Kidney epithelial cell (primary cell): ENCODE data around the gene RAD23B. TPM values are rescaled to one million over a fixed set of nuclear protein-coding genes. Genes with fewer than 3 reads are reported as not detected.

Experiments
- DNase-seq: peaks from one replicate; pipeline ENCODE4 v3.0.0-alpha.2; 2010; ENCODE audit warnings: low read depth
- H3K27me3 ChIP-seq: 2 replicates; pipeline ENCODE4 v1.6.0; 2011; ENCODE audit warnings: low read length; ENCODE audit not compliant: control insufficient read depth, insufficient read depth
- H3K36me3 ChIP-seq: 2 replicates; pipeline ENCODE4 v1.5.1; 2011; ENCODE audit warnings: low read length; ENCODE audit not compliant: control insufficient read depth, insufficient read depth
- H3K4me3 ChIP-seq: 2 replicates; pipeline ENCODE4 v1.5.1; 2011; ENCODE audit warnings: low read depth, mild to moderate bottlenecking, control low read depth, low read length
- total RNA-seq: library from RNA; depleted of rRNA; stranded (reverse); fragments of >200 nt; gene quantifications from 2 replicates; pipeline ENCODE4 v1.2.3, GENCODE V29; 2015
- TF ChIP-seq, protein P1 (sequence below): IDR thresholded peaks from 2 replicates; pipeline ENCODE4 v1.5.1; 2011; ENCODE audit warnings: mild to moderate bottlenecking, moderate library complexity, low read length, control low read depth, inconsistent platforms; ENCODE audit not compliant: insufficient read depth, poor library complexity, severe bottlenecking

Gene RAD23B
- total RNA-seq, 1 donor from 2014 or later, result 76.0 TPM

DNA sequence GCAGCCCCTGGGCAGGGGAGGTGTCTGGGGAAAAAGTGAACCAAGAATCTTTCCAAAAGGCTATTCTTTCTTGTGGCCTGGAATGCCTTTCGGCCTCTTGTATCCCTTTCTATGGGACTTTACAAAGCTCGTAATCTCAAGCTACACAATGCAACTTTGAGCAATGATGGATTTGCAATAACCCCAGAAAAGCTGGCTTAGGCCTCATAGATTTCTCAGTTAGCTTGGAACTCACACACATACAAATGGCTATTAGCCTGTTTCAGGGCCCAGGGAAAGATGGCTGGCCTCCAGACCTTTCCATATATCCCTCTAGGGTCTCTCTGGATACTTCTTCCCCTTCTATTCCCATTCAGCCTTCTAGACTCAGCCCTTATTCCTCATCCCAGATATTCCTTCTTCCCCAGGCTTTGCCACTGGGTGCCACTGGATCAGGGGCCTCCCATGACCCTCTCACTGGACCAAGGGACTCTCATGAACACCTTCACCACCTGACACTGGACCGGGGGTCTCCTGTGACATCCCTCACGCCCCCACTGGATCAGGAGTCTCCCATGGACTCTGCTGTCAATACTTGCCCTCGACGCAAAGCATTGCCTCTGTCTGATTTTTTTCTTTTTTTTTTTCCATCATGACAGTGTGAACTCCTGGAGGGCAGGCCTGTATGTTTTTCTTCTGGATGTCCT, 59.5 kb downstream of the RAD23B start:
- TF ChIP-seq, protein P1, sequence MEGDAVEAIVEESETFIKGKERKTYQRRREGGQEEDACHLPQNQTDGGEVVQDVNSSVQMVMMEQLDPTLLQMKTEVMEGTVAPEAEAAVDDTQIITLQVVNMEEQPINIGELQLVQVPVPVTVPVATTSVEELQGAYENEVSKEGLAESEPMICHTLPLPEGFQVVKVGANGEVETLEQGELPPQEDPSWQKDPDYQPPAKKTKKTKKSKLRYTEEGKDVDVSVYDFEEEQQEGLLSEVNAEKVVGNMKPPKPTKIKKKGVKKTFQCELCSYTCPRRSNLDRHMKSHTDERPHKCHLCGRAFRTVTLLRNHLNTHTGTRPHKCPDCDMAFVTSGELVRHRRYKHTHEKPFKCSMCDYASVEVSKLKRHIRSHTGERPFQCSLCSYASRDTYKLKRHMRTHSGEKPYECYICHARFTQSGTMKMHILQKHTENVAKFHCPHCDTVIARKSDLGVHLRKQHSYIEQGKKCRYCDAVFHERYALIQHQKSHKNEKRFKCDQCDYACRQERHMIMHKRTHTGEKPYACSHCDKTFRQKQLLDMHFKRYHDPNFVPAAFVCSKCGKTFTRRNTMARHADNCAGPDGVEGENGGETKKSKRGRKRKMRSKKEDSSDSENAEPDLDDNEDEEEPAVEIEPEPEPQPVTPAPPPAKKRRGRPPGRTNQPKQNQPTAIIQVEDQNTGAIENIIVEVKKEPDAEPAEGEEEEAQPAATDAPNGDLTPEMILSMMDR, result no peak
- Histone ChIP-seq H3K27me3 (no peaks in the 10 kb centered on the region), H3K36me3 (no peaks in the 10 kb centered on the region), H3K4me3 (no peak overlapping the region)
- DNase-seq, result no peak

DNA sequence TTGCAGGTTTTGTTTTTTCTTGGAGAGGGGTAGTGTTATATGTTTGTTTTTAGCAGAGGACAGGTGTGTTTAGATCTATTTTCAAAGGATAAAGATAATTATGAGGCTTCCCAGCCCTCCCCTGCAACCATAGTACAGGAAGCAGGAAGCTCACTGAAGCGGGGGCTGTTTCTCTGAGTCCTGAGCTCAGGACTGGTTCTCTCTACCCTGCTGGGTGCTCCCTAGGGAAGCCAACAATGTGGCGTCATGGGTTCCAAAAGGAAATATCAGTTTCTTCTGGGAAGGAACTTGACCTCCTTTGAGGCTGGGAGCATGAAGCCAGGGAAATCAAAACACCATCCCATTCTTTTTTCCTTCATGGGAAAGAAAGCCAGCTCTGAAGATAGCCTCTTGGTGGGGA, 62.2 kb downstream of the RAD23B start:
- Histone ChIP-seq H3K36me3 (no peaks in the 10 kb centered on the region), H3K4me3 (no peak overlapping the region), H3K27me3 (no peaks in the 10 kb centered on the region)
- no peak for DNase-seq
- TF ChIP-seq, protein P1, result no peak

DNA sequence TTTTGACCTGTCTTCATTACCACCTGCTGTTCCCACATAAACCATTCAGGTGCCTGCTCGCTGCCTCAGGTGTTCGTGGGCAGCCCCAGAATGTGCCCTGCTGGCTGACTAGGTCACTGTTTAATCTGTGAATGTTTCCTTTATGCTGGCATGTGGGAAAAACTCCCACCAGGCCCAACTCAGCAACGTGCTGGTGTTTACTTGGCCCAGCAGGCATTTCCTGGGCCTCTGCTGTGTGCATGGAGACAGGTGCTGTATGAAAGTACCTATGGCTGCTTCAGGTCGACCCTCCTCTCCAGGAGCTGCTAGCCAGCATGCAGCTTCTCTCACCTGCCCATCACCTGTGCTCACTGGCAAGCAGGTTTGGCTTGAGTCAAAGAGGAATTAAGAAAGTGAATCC, 65.8 kb downstream of the RAD23B start:
- TF ChIP-seq, protein P1, result no peak
- Histone ChIP-seq H3K36me3 (no peaks in the 10 kb centered on the region), H3K27me3 (no peaks in the 10 kb centered on the region), H3K4me3 (no peak overlapping the region)
- DNase-seq, result no peak

DNA sequence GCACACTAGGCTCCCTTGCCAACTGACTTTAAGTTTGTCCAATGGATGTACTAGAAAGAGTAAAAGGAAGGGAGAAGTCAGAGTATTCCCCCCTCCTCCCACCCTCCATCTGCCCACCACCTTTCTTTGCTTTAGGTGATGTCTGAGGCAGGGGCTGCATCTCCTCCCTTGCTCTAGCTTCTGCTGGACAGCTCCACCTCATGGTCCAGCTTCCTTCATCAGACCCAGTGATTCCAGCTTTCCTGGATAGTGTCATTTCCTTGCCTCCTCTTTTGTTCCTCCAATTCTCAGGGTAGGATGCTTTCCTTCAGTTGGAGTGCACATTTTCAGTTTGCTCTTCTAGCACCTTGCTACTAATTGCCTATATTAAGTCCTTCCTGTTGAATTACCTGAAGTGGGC, 67.4 kb downstream of the RAD23B start:
- no peak for DNase-seq
- no peak overlapping the region for H3K4me3 ChIP-seq
- TF ChIP-seq, protein P1, result no peak
- no peaks in the 10 kb centered on the region for H3K36me3 ChIP-seq
- no peaks in the 10 kb centered on the region for H3K27me3 ChIP-seq

DNA sequence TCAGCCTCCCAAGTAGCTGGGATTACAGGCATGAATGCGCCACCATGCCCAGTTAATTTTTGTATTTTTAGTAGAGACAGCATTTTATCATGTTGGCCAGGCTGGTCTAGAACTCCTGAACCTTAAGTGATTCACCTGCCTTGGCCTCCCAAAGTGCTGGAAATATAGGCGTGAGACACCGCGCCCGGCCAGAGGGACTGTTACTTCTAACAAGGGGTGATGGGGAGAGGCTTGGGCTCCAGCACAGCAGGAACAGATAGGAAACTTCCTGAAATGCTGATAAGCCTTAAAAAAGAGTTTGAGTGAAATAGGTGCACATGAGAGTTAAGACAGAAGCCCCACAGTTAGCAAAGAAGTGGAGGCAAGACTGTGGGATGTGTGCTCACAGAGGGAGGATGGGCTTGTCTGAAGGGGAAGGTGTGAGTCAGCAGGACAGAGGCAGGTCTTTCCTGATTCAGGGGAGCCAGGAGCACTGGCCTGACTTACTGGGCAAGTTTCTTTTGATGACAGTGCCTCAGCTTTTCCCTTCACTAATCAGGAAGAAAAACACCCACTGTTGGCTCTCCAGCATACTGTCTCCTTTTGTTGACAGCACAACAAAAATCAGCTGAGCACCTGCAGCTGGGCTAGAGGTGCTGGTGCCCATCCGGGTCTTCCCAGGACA, 68.4 kb downstream of the RAD23B start:
- H3K27me3 ChIP-seq, result no peaks in the 10 kb centered on the region
- peak; percentile 52 for DNase-seq
- TF ChIP-seq, protein P1, result no peak
- no peaks in the 10 kb centered on the region for H3K36me3 ChIP-seq
- H3K4me3 ChIP-seq, result no peak overlapping the region
